Neural crest cell (in vitro differentiated cells): ENCODE results near the gene PEX1. TPM values are rescaled to one million over a fixed set of nuclear protein-coding genes. Genes with fewer than 3 reads are reported as not detected.
A peak's percentile ranks its signal among the peaks of the same experiment; 100 is the strongest.
"Not testable (repeated sequence)": the region's sequence is repeated elsewhere in the genome, so short reads cannot be mapped to it uniquely, and the experiment has no call there.

Source experiments
- DNase-seq: peaks from one replicate; pipeline ENCODE4 v3.0.0; 2021; ENCODE audit warnings: low read depth, mixed read lengths, low spot score
- H3K27ac Mint-ChIP-seq: one replicate; pipeline ENCODE4 v1.8.0; 2021; ENCODE audit warnings: mild to moderate bottlenecking, mixed read lengths; ENCODE audit not compliant: unreplicated experiment
- H3K27me3 Mint-ChIP-seq: 2 replicates; pipeline ENCODE4 v1.8.0; 2021; ENCODE audit warnings: low read depth, mild to moderate bottlenecking, mixed read lengths
- H3K36me3 Mint-ChIP-seq: 2 replicates; pipeline ENCODE4 v1.8.0; 2021; ENCODE audit warnings: low read depth, mild to moderate bottlenecking, mixed read lengths
- H3K4me1 Mint-ChIP-seq: 2 replicates; pipeline ENCODE4 v1.8.0; 2021; ENCODE audit warnings: mixed read lengths
- H3K4me3 Mint-ChIP-seq: one replicate; pipeline ENCODE4 v1.8.0; 2021; ENCODE audit warnings: mild to moderate bottlenecking, mixed read lengths
- H3K9me3 Mint-ChIP-seq: 2 replicates; pipeline ENCODE4 v1.8.0; 2021; ENCODE audit warnings: mixed read lengths
- CTCF ChIP-seq: fragments of 200-600 bp; sonication (generic); conservative IDR thresholded peaks from 2 replicates; pipeline ENCODE4 v1.5.0; 2021; ENCODE audit warnings: antibody characterized with exemption, mild to moderate bottlenecking
- total RNA-seq: library from RNA; stranded (reverse); gene quantifications from 2 replicates; pipeline ENCODE4 v1.2.1, GENCODE V29; 2021

The PEX1 gene
- total RNA-seq, 1 donor from 2014 or later: 24.8 TPM

GRCh38 chr7:92451645-92452044 lies 76.7 kb downstream of the PEX1 start:
- DNase-seq: no peak
- peaks cover 19% of the 10 kb centered on the region for H3K36me3 Mint-ChIP-seq
- no peaks in the 10 kb centered on the region for H3K9me3 Mint-ChIP-seq
- H3K4me3 Mint-ChIP-seq: no peak overlapping the region
- no peak overlapping the region for H3K27ac Mint-ChIP-seq
- no peak for TF ChIP-seq CTCF
- no peaks in the 10 kb centered on the region for H3K27me3 Mint-ChIP-seq
- H3K4me1 Mint-ChIP-seq: peaks cover 24% of the 10 kb centered on the region

- Mint-ChIP-seq H3K4me3 (peak overlapping the region; percentile 92), H3K4me1 (peaks cover 24% of the 10 kb centered on the region), H3K27ac (peak overlapping the region; percentile 68), H3K36me3 (peaks cover 10% of the 10 kb centered on the region), H3K27me3 (no peaks in the 10 kb centered on the region), H3K9me3 (no peaks in the 10 kb centered on the region)
- peak; percentile 63 for TF ChIP-seq CTCF
- peak; percentile 15 for DNase-seq
Measured at GRCh38 chr7:92448205-92448747, 80.0 kb downstream of the PEX1 start.

- DNase-seq: peak; percentile 89
- Mint-ChIP-seq H3K4me1 (peaks cover 24% of the 10 kb centered on the region), H3K27me3 (no peaks in the 10 kb centered on the region), H3K9me3 (peaks cover 2% of the 10 kb centered on the region), H3K4me3 (peak within 1 kb of the TSS; percentile 92), H3K36me3 (peaks cover 7% of the 10 kb centered on the region), H3K27ac (peak within 1 kb of the TSS; percentile 68)
- TF ChIP-seq CTCF: no peak
Measured at GRCh38 chr7:92447345-92448204, 80.7 kb downstream of the PEX1 start, which contains the start of gene GATAD1. GATAD1 (plus strand) TSS chr7:92447482; CDS start chr7:92447730, 248 bp downstream.

- no peak overlapping the region for H3K27ac Mint-ChIP-seq
- peaks cover 4% of the 10 kb centered on the region for H3K9me3 Mint-ChIP-seq
- peaks cover 2% of the 10 kb centered on the region for H3K27me3 Mint-ChIP-seq
- peaks cover 7% of the 10 kb centered on the region for H3K36me3 Mint-ChIP-seq
- peaks cover 24% of the 10 kb centered on the region for H3K4me1 Mint-ChIP-seq
- H3K4me3 Mint-ChIP-seq: peak overlapping the region; percentile 92
- TF ChIP-seq CTCF: peak; percentile 90
- no peak for DNase-seq
Measured at GRCh38 chr7:92446869-92447344, 81.4 kb downstream of the PEX1 start.

GRCh38 chr7:92442720-92443119 lies 85.6 kb downstream of the PEX1 start:
- not testable (repeated sequence) for DNase-seq, H3K27me3 Mint-ChIP-seq, H3K4me1 Mint-ChIP-seq, H3K36me3 Mint-ChIP-seq, H3K4me3 Mint-ChIP-seq, H3K9me3 Mint-ChIP-seq, H3K27ac Mint-ChIP-seq
